K562 (cell line): ENCODE data around the gene CCL15. TPM values are rescaled to one million over a fixed set of nuclear protein-coding genes. Genes with fewer than 3 reads are reported as not detected.

Source experiments
- ATAC-seq: fragments of 200-7000 bp; cut with Tn5 transposase; 3 replicates; pipeline ENCODE4 v1.9.1; 2020; ENCODE audit warnings: moderate library complexity
- BruUV-seq: library from RNA; stranded (reverse); fragments of 400-500 nt; replicated peaks from 2 replicates; lab custom pipeline; 2021; lab: Mats Ljungman, UMichigan
- CTCF ChIA-PET: fragments of 300-600 bp; formaldehyde crosslinking; extraction: SDS; loops from one replicate; lab custom pipeline; 2021; ENCODE audit warnings: low intra/inter-chr PET ratio; lab: Yijun Ruan, JAX
- POLR2A ChIA-PET: fragments of 300-600, 350-650 bp; sonication (Branson Sonifier 250); formaldehyde crosslinking; extraction: SDS; loops from one replicate; lab custom pipeline; 2021; ENCODE audit warnings: antibody characterized with exemption, inconsistent platforms; lab: Yijun Ruan, JAX
- DNase-seq, 4 experiments: peaks; one replicate each; pipeline versions ENCODE4 v3.0.0 to v3.0.0-alpha.2; 2011 to 2018; ENCODE audit warnings: low spot score in 3 of 4, mixed read lengths in 3 of 4; ENCODE audit errors: extremely low read depth in 1 of 4
- FAIRE-seq: peaks from 2 replicates; lab custom pipeline; 2011; peaks lifted over from hg19 to GRCh38; lab: Jason Lieb, UNC
- H2AFZ ChIP-seq: 2 replicates; pipeline ENCODE4 v1.6.0; 2011; ENCODE audit warnings: low read depth, low read length, control low read depth, inconsistent platforms
- H3K27ac ChIP-seq: fragments of 200-600 bp; 3 replicates; pipeline ENCODE4 v1.8.0; 2011; ENCODE audit warnings: low read depth, mild to moderate bottlenecking, control low read depth, inconsistent platforms, low read length, moderate library complexity, mixed read lengths; ENCODE audit errors: extremely low read depth
- H3K27me3 ChIP-seq, 2 experiments: fragments of 300-600 bp in 1 of 2; 2 replicates in 1 of 2; 3 replicates in 1 of 2; pipeline versions ENCODE4 v1.6.0 to v1.8.0; 2011; ENCODE audit warnings: inconsistent platforms in 2 of 2, low read length in 2 of 2, mild to moderate bottlenecking in 1 of 2, mixed read lengths in 1 of 2, moderate library complexity in 1 of 2; ENCODE audit not compliant: control insufficient read depth in 2 of 2, insufficient read depth in 2 of 2
- H3K36me3 ChIP-seq: fragments of 300-600 bp; 3 replicates; pipeline ENCODE4 v1.8.0; 2011; ENCODE audit warnings: mild to moderate bottlenecking, low read length, inconsistent platforms; ENCODE audit not compliant: control insufficient read depth, insufficient read depth
- H3K4me1 ChIP-seq, 2 experiments: fragments of 200-600 bp in 1 of 2; replicated peaks in 1 of 2; 2 replicates in 1 of 2; 3 replicates in 1 of 2; pipeline versions ENCODE4 v1.5.1 to v1.8.0; 2011; ENCODE audit warnings: inconsistent platforms in 2 of 2, low read length in 2 of 2, mild to moderate bottlenecking in 1 of 2, mixed read lengths in 1 of 2, moderate library complexity in 1 of 2; ENCODE audit not compliant: control insufficient read depth in 2 of 2, insufficient read depth in 2 of 2
- H3K4me2 ChIP-seq: 2 replicates; pipeline ENCODE4 v1.6.1; 2011; ENCODE audit warnings: low read length, control low read depth, inconsistent platforms, mixed read lengths; ENCODE audit not compliant: insufficient read depth
- H3K4me3 ChIP-seq: fragments of 200-600 bp; sonication (generic), shearing (Covaris generic); 2 replicates; pipeline ENCODE4 v1.5.1; 2016; ENCODE audit warnings: control low read depth, inconsistent platforms
- H3K79me2 ChIP-seq: fragments of 200-600 bp; 3 replicates; pipeline ENCODE4 v1.8.0; 2011; ENCODE audit warnings: low read length, inconsistent platforms; ENCODE audit not compliant: control insufficient read depth, insufficient read depth
- H3K9ac ChIP-seq, 2 experiments: 2 replicates each; pipeline versions ENCODE4 v1.6.0 to v1.6.1; 2011; ENCODE audit warnings: low read depth in 2 of 2, low read length in 2 of 2, control low read depth in 1 of 2, inconsistent platforms in 1 of 2, mild to moderate bottlenecking in 1 of 2, mixed read lengths in 1 of 2; ENCODE audit not compliant: insufficient read depth in 1 of 2
- H3K9me1 ChIP-seq: one replicate; pipeline ENCODE4 v1.6.0; 2011; ENCODE audit warnings: inconsistent platforms, mild to moderate bottlenecking, low read length, moderate library complexity; ENCODE audit not compliant: control insufficient read depth, insufficient read depth
- H3K9me3 ChIP-seq: replicated peaks from 2 replicates; pipeline ENCODE4 v1.5.1; 2011; ENCODE audit warnings: low read depth, low read length, inconsistent platforms; ENCODE audit not compliant: control insufficient read depth, insufficient read depth
- H4K20me1 ChIP-seq: replicated peaks from 2 replicates; pipeline ENCODE4 v1.6.1; 2011; ENCODE audit warnings: low read length, inconsistent platforms, mixed read lengths; ENCODE audit not compliant: control insufficient read depth, insufficient read depth
- ATF7 ChIP-seq: fragments of 450-650 bp; IDR thresholded peaks from 2 replicates; pipeline ENCODE4 v1.7.1; 2014; ENCODE audit warnings: mild to moderate bottlenecking, moderate library complexity
- C11orf30 ChIP-seq: fragments of 450-650 bp; IDR thresholded peaks from 2 replicates; pipeline ENCODE4 v1.6.1; 2016; ENCODE audit warnings: low read depth, mild to moderate bottlenecking
- ESRRB ChIP-seq: fragments of 250-450 bp; sonication (Bioruptor Pico); IDR thresholded peaks from 2 replicates; pipeline ENCODE4 v1.5.0; 2020; ENCODE audit warnings: mild to moderate bottlenecking, moderate library complexity, borderline replicate concordance
- MAFG ChIP-seq: fragments of 450-650 bp; conservative IDR thresholded peaks from 2 replicates; pipeline ENCODE4 v1.6.1; 2016; ENCODE audit warnings: missing genetic modification characterization, missing compliant biosample characterization
- NR2C1 ChIP-seq, 2 experiments: fragments of 450-650 bp; IDR thresholded peaks; 2 replicates each; pipeline ENCODE4 v1.6.1; 2017; ENCODE audit warnings: mild to moderate bottlenecking in 2 of 2, antibody characterized with exemption in 1 of 2, inconsistent platforms in 1 of 2, missing compliant biosample characterization in 1 of 2, missing genetic modification characterization in 1 of 2
- STAT5A ChIP-seq: IDR thresholded peaks from 2 replicates; pipeline ENCODE4 v1.6.1; 2012; ENCODE audit warnings: low read length, inconsistent platforms, borderline replicate concordance
- THRAP3 ChIP-seq: fragments of 450-650 bp; IDR thresholded peaks from 2 replicates; pipeline ENCODE4 v1.6.1; 2016; ENCODE audit warnings: mild to moderate bottlenecking, inconsistent platforms, borderline replicate concordance
- ZNF316 ChIP-seq: fragments of 450-650 bp; IDR thresholded peaks from 2 replicates; pipeline ENCODE4 v1.6.1; 2016
- WGBS: fragments of 100-300 bp; shearing (Covaris generic); methylation state at CpG from one replicate; pipeline ENCODE4 v1.1.6; 2016; ENCODE audit warnings: low coverage, mixed read lengths; ENCODE audit not compliant: insufficient coverage; ENCODE audit errors: missing lambda C conversion rate; 5-methylcytosine and 5-hydroxymethylcytosine counted together
- in situ Hi-C: fragments of 300-500 bp; cut with MboI; formaldehyde crosslinking; loops from 4 replicates; pipeline ENCODE4 v1.15.0; 2018; ENCODE audit warnings: inconsistent platforms, mixed read lengths
- intact Hi-C: fragments of 100-400 bp; cut with micrococcal nuclease; formaldehyde crosslinking; loops from 2 replicates; pipeline ENCODE4 v1.14.2; 2022
- polyA plus RNA-seq, 8 experiments: library from polyadenylated mRNA; depleted of rRNA in 4 of 8; stranded (reverse) in 5 of 8; unstranded in 3 of 8; fragments of >200 nt; fragmentation: Nextera tagmentation in 2 of 8; fragmentation: Illumina TruSeq in 1 of 8; extraction: Ambion mirVana in 2 of 8; extraction: Trizol in 1 of 8; gene quantifications; 2 replicates each; pipeline versions ENCODE4 v1.2.1 to v1.2.3, GENCODE V29; 2011 to 2014; ENCODE audit warnings: inconsistent platforms in 1 of 8, missing spikeins in 1 of 8
- total RNA-seq, 7 experiments: library from RNA; depleted of rRNA in 6 of 7; stranded (reverse); fragments of >200 nt in 6 of 7; fragmentation: Illumina TruSeq in 2 of 7; extraction: Trizol in 2 of 7; gene quantifications; 2 replicates each; pipeline versions ENCODE4 v1.2.1 to v1.2.3, GENCODE V29; 2011 to 2021; ENCODE audit warnings: low replicate concordance in 1 of 7
- TF ChIP-seq, protein P1 (sequence below), 2 experiments: fragments of 250-450 bp in 1 of 2; fragments of 450-650 bp in 1 of 2; sonication (Bioruptor Pico) in 1 of 2; IDR thresholded peaks; 2 replicates each; pipeline versions ENCODE4 v1.6.1 to v1.8.0; 2016 to 2021; ENCODE audit warnings: mild to moderate bottlenecking in 2 of 2, moderate library complexity in 2 of 2, missing compliant biosample characterization in 1 of 2, missing genetic modification characterization in 1 of 2
- TF ChIP-seq, protein P2 (sequence below): fragments of 250-450 bp; sonication (Bioruptor Pico); IDR thresholded peaks from 2 replicates; pipeline ENCODE4 v1.4.0; 2020; ENCODE audit warnings: mild to moderate bottlenecking, moderate library complexity, borderline replicate concordance
- TF ChIP-seq, protein P3 (sequence below): sonication (generic); formaldehyde crosslinking; IDR thresholded peaks from 2 replicates; pipeline ENCODE4 v1.8.1; 2023; ENCODE audit warnings: mild to moderate bottlenecking, missing genetic modification reagents, moderate library complexity

Gene CCL15
- total and polyA plus RNA-seq, 9 of the 15 experiments (the other 6 are each of a cell fraction or from before 2014, with no cell fraction given) = not detected

GRCh38 chr17:35965272-35965671, 36.1 kb downstream of the CCL15 start:
- ATAC-seq (no peak), FAIRE-seq (no peak), DNase-seq (no peak)
- H3K9me3 ChIP-seq = no peaks in the 10 kb centered on the region
- POLR2A ChIA-PET = no interaction called here
- no TSS peak for BruUV-seq
- no peaks in the 10 kb centered on the region for H3K79me2 ChIP-seq
- intact Hi-C loops = loop anchor here (5.0 kb wide), 2 partner anchors 42 to 107 kb away; no protein-coding TSS in a partner anchor
- peaks cover 17 to 31% of the 10 kb centered on the region in 2 experiments; a peak in 4 of 5 replicates for H3K27me3 ChIP-seq
- TF ChIP-seq NR2C1 (IDR thresholded peaks at IDR 0.05) = no peak
- no peak for TF ChIP-seq NR2C1 (tag; IDR thresholded peaks at IDR 0.05)
- TF ChIP-seq ESRRB (CRISPR knock-in tag) = no peak
- TF ChIP-seq THRAP3 = no peak
- TF ChIP-seq STAT5A = no peak
- 2% methylated on average over 7 of the region's 7 CpGs for WGBS
- no peak overlapping the region for H3K9ac ChIP-seq
- H3K9me1 ChIP-seq = no peaks in the 10 kb centered on the region
- CTCF ChIA-PET = no interaction called here
- H3K4me3 ChIP-seq = no peak overlapping the region
- no peak overlapping the region for H2AFZ ChIP-seq
- H3K4me2 ChIP-seq = no peak overlapping the region
- H3K27ac ChIP-seq = no peak overlapping the region
- in situ Hi-C loops = loop anchor here (25.0 kb wide), 1 partner anchor 522 kb away; the partner anchor contains the start of gene ZNHIT3
- H3K36me3 ChIP-seq = no peaks in the 10 kb centered on the region
- no peaks in the 10 kb centered on the region for H4K20me1 ChIP-seq
- no peaks in the 10 kb centered on the region for H3K4me1 ChIP-seq

- Histone ChIP-seq H2AFZ (no peak overlapping the region), H4K20me1 (no peaks in the 10 kb centered on the region), H3K9ac (no peak overlapping the region), H3K27ac (no peak overlapping the region), H3K36me3 (no peaks in the 10 kb centered on the region), H3K4me2 (no peak overlapping the region), H3K4me1 (no peaks in the 10 kb centered on the region), H3K9me3 (no peaks in the 10 kb centered on the region), H3K9me1 (no peaks in the 10 kb centered on the region), H3K79me2 (no peaks in the 10 kb centered on the region), H3K4me3 (no peak overlapping the region), H3K27me3 (peaks cover 17 to 31% of the 10 kb centered on the region in 2 experiments; a peak in 4 of 5 replicates)
- no peak for FAIRE-seq
- ChIA-PET CTCF (no interaction called here), POLR2A (interaction anchor here (0.7 kb wide), 1 partner anchor 55 kb away, joined by 3 read pairs; no protein-coding TSS in a partner anchor)
- DNase-seq = no peak
- intact Hi-C loops = no loop called here
- in situ Hi-C loops = loop anchor here (25.0 kb wide), 1 partner anchor 524 kb away; the partner anchor contains the start of gene ZNHIT3
- ATAC-seq = no peak
- no TSS peak for BruUV-seq
- WGBS = 4% methylated on average over 6 of the region's 6 CpGs
- TF ChIP-seq, protein P1, sequence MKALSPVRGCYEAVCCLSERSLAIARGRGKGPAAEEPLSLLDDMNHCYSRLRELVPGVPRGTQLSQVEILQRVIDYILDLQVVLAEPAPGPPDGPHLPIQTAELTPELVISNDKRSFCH (CRISPR knock-in tag; IDR thresholded peaks at IDR 0.05) = no peak
- TF ChIP-seq, protein P1 (tag; IDR thresholded peaks at IDR 0.05) = no peak
- TF ChIP-seq, protein P2, sequence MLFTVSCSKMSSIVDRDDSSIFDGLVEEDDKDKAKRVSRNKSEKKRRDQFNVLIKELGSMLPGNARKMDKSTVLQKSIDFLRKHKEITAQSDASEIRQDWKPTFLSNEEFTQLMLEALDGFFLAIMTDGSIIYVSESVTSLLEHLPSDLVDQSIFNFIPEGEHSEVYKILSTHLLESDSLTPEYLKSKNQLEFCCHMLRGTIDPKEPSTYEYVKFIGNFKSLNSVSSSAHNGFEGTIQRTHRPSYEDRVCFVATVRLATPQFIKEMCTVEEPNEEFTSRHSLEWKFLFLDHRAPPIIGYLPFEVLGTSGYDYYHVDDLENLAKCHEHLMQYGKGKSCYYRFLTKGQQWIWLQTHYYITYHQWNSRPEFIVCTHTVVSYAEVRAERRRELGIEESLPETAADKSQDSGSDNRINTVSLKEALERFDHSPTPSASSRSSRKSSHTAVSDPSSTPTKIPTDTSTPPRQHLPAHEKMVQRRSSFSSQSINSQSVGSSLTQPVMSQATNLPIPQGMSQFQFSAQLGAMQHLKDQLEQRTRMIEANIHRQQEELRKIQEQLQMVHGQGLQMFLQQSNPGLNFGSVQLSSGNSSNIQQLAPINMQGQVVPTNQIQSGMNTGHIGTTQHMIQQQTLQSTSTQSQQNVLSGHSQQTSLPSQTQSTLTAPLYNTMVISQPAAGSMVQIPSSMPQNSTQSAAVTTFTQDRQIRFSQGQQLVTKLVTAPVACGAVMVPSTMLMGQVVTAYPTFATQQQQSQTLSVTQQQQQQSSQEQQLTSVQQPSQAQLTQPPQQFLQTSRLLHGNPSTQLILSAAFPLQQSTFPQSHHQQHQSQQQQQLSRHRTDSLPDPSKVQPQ = no peak
- TF ChIP-seq ZNF316 (peak; percentile 68), MAFG (peak; percentile 28; the same call in 1 of the 2 replicates), ATF7 (no peak), C11orf30 (peak; percentile 53; the same call in 1 of the 2 replicates)
- TF ChIP-seq, protein P3, sequence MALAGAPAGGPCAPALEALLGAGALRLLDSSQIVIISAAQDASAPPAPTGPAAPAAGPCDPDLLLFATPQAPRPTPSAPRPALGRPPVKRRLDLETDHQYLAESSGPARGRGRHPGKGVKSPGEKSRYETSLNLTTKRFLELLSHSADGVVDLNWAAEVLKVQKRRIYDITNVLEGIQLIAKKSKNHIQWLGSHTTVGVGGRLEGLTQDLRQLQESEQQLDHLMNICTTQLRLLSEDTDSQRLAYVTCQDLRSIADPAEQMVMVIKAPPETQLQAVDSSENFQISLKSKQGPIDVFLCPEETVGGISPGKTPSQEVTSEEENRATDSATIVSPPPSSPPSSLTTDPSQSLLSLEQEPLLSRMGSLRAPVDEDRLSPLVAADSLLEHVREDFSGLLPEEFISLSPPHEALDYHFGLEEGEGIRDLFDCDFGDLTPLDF (CRISPR knock-in tag) = no peak
Observed at GRCh38 chr17:35963663-35964062, 37.7 kb downstream of the CCL15 start.
